Uterus (tissue), 4 donors: Measurements from ENCODE around the gene VSIR. TPM values are rescaled to one million over a fixed set of nuclear protein-coding genes. Genes with fewer than 3 reads are reported as not detected.

Source experiments
- DNase-seq, 2 donors: peaks; one replicate each; pipeline ENCODE4 v3.0.0-alpha.2; 2019 to 2020
- H3K27ac ChIP-seq, 2 donors: fragments of 200-600 bp; sonication (generic); 1 replicate in 1 of 2; 2 replicates in 1 of 2; pipeline ENCODE4 v1.5.1; 2016 to 2018
- H3K27me3 ChIP-seq, 2 donors: fragments of 200-600 bp; sonication (generic); one replicate each; pipeline ENCODE4 v1.5.1; 2018 to 2019; ENCODE audit warnings: control low read depth in 1 of 2
- H3K36me3 ChIP-seq, 2 donors: fragments of 200-600 bp; sonication (generic); one replicate each; pipeline ENCODE4 v1.5.1; 2019; ENCODE audit warnings: control low read depth in 1 of 2
- H3K4me1 ChIP-seq, 2 donors: fragments of 200-600 bp; sonication (generic); one replicate each; pipeline ENCODE4 v1.5.1; 2018 to 2019; ENCODE audit warnings: control low read depth in 1 of 2
- H3K4me3 ChIP-seq, 2 donors: fragments of 200-600 bp; sonication (generic); 1 replicate in 1 of 2; 2 replicates in 1 of 2; pipeline ENCODE4 v1.5.1; 2018 to 2019; ENCODE audit warnings: mild to moderate bottlenecking in 1 of 2
- H3K9me3 ChIP-seq, 2 donors: fragments of 200-600 bp; sonication (generic); one replicate each; pipeline ENCODE4 v1.5.1; 2019; ENCODE audit warnings: control low read depth in 1 of 2
- CTCF ChIP-seq, 4 experiments: fragments of 200-600 bp in 2 of 4; fragments of 450-650 bp in 2 of 4; sonication (generic) in 2 of 4; IDR thresholded peaks; one replicate each; pipeline ENCODE4 v1.5.1; 2016 to 2019; ENCODE audit warnings: antibody characterized with exemption in 4 of 4, mild to moderate bottlenecking in 2 of 4, moderate library complexity in 1 of 4
- POLR2A ChIP-seq, 2 donors: fragments of 450-650 bp; IDR thresholded peaks; one replicate each; pipeline ENCODE4 v1.6.1; 2016; ENCODE audit warnings: antibody characterized with exemption in 2 of 2, mild to moderate bottlenecking in 1 of 2, moderate library complexity in 1 of 2
- intact Hi-C: fragments of 100-400 bp; cut with DNase I; formaldehyde crosslinking; loops from one replicate; pipeline ENCODE4 v1.15.1; 2023; ENCODE audit warnings: low total_unique reads
- total RNA-seq, 4 donors: library from RNA; depleted of rRNA in 3 of 4; stranded (reverse); fragments of >200 nt in 3 of 4; gene quantifications; one replicate each; pipeline versions ENCODE4 v1.1.0 to v1.2.4, GENCODE V29; 2014 to 2023
- donor health status: DM: yes; HTN: yes; CAD: no.

VSIR gene
- total RNA-seq, 4 donors from 2014 or later, result 18.9 to 127 (median 36.7) TPM

DNA sequence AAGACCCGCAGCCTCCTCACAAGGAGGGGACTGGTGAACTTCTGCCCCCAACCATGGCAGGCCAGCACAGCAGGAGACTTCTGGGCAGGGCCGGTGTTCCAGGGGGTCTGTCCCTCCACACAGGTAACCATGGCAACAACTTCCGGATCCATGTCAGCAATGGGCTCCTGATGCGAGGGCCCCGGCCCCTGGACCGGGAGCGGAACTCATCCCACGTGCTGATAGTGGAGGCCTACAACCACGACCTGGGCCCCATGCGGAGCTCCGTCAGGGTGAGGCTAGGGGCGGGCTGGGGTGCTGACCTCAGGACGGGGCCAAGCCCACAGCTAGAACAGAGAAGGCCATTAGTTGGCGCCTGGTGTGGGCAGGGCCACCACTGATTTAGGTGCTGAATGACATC lies 48.1 kb downstream of the VSIR start:
- H3K4me3 ChIP-seq, result no peak overlapping the region
- TF ChIP-seq CTCF (IDR thresholded peaks at IDR 0.05) (no peak), POLR2A (IDR thresholded peaks at IDR 0.05) (no peak)
- H3K4me1 ChIP-seq, result peaks cover 0 to 21% of the 10 kb centered on the region in 2 donors
- intact Hi-C loops, result no loop called here
- H3K27ac ChIP-seq, result no peak overlapping the region
- no peak for DNase-seq
- H3K27me3 ChIP-seq, result no peaks in the 10 kb centered on the region
- no peaks in the 10 kb centered on the region for H3K36me3 ChIP-seq
- no peaks in the 10 kb centered on the region for H3K9me3 ChIP-seq

- peaks cover 0 to 21% of the 10 kb centered on the region in 2 donors for H3K4me1 ChIP-seq
- no peak overlapping the region for H3K27ac ChIP-seq
- DNase-seq, result no peak
- H3K9me3 ChIP-seq, result no peaks in the 10 kb centered on the region
- no peak for TF ChIP-seq CTCF (IDR thresholded peaks at IDR 0.05)
- TF ChIP-seq POLR2A (IDR thresholded peaks at IDR 0.05), result no peak
- H3K4me3 ChIP-seq, result no peak overlapping the region
- intact Hi-C loops, result no loop called here
- no peaks in the 10 kb centered on the region for H3K36me3 ChIP-seq
- no peaks in the 10 kb centered on the region for H3K27me3 ChIP-seq
These were observed 48.8 kb downstream of the VSIR start for GRCh38 chr10:71724539-71724938.

DNA sequence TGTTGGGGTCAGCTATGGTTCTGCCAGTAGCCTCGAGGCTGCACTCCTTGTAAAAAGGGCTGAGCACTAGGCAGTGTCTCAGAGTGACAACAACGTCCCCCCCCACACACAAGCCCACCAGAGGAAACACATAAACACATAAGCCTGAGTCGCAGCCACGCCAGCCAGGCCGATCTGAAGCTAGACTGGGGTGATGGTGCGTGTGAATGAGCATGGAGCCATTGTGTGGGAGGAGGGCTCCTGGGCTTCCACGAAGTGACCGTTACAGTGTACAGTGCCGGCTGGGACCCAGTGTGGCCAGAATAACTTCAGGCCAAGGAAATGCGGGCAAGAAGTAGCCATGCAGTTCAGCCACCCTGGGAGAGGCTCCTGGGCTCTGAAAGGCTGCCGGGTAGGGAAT lies 50.0 kb downstream of the VSIR start:
- H3K27ac ChIP-seq, result no peak overlapping the region
- no peaks in the 10 kb centered on the region for H3K9me3 ChIP-seq
- H3K27me3 ChIP-seq, result no peaks in the 10 kb centered on the region
- DNase-seq, result no peak
- H3K4me3 ChIP-seq, result no peak overlapping the region
- no peaks in the 10 kb centered on the region for H3K36me3 ChIP-seq
- TF ChIP-seq CTCF (IDR thresholded peaks at IDR 0.05) (no peak), POLR2A (IDR thresholded peaks at IDR 0.05) (no peak)
- H3K4me1 ChIP-seq, result peaks cover 3 to 21% of the 10 kb centered on the region in 2 donors
- intact Hi-C loops, result no loop called here

GRCh38 chr10:71722849-71723248 lies 50.5 kb downstream of the VSIR start:
- Histone ChIP-seq H3K27me3 (no peaks in the 10 kb centered on the region), H3K4me3 (no peak overlapping the region), H3K4me1 (peaks cover 3 to 19% of the 10 kb centered on the region in 2 donors), H3K9me3 (no peaks in the 10 kb centered on the region), H3K27ac (no peak overlapping the region), H3K36me3 (no peaks in the 10 kb centered on the region)
- DNase-seq, result no peak
- no peak for TF ChIP-seq CTCF (IDR thresholded peaks at IDR 0.05)
- intact Hi-C loops, result no loop called here

DNA sequence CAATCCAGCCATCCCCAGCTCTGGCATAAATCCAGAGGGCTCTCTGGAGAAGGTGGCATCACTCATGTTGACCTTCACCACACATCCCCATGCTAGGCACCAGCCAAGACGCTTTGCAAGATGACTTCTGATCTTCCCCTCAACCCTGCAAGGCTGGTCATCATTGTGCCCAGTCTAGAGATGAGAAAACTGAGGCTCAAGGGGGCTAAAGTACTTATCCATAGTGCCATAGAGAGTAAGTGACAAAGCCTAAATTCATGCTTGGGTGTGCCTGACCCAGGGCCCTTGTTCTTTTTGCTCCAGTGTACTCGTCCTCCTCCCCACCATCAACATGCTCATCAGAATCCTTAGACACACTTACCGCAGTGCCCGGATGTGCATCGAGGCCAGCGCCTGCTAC lies 52.0 kb downstream of the VSIR start:
- no peak for TF ChIP-seq POLR2A (IDR thresholded peaks at IDR 0.05)
- no peak for TF ChIP-seq CTCF (IDR thresholded peaks at IDR 0.05)
- Histone ChIP-seq H3K27me3 (no peaks in the 10 kb centered on the region), H3K9me3 (no peaks in the 10 kb centered on the region), H3K4me1 (peaks cover 3 to 15% of the 10 kb centered on the region in 2 donors), H3K27ac (no peak overlapping the region), H3K4me3 (no peak overlapping the region), H3K36me3 (no peaks in the 10 kb centered on the region)
- DNase-seq, result no peak
- intact Hi-C loops, result no loop called here
